COR-L47 (cell line): ENCODE data around the gene TSEN15.
A peak's percentile ranks its signal among the peaks of the same experiment; 100 is the strongest.
"Not testable (repeated sequence)": the region's sequence is repeated elsewhere in the genome, so short reads cannot be mapped to it uniquely, and the experiment has no call there.

Experiments
- DNase-seq: peaks from one replicate; lab custom pipeline; 2025; lab: John Stamatoyannopoulos, UW

The TSEN15 gene

DNA sequence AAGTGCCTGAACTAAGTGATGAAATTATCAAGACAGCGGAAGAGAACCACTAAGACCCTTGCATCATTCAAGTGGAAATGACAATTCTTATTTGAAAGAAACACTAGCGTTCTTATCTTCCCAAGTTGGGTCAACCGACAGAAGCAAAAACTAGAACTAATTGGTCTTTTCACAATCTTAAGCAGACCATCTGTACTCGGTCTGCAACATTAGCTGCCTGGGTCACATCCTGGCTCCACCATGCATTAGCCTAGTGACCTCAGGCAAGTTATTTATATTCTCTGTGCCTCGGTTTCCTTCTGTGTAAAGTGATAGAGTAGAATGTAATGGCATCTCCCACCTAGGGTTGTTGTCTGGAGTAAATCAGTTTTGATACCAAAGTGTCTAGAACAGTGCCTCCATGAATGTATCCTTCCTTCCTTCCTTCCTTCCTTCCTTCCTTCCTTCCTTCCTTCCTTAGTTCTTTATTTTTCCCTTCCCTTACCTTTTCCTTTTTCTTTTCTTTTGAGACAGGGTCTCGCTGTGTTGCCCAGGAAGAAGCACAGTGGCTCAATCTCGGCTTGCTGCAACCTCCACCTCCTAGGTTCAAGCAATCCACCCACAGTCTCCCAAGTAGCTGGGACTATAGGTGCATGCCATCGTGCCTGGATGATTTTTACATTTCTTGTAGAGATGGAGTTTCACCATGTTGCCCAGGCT, 20.0 kb upstream of the TSEN15 start:
- DNase-seq, result no peak

DNA sequence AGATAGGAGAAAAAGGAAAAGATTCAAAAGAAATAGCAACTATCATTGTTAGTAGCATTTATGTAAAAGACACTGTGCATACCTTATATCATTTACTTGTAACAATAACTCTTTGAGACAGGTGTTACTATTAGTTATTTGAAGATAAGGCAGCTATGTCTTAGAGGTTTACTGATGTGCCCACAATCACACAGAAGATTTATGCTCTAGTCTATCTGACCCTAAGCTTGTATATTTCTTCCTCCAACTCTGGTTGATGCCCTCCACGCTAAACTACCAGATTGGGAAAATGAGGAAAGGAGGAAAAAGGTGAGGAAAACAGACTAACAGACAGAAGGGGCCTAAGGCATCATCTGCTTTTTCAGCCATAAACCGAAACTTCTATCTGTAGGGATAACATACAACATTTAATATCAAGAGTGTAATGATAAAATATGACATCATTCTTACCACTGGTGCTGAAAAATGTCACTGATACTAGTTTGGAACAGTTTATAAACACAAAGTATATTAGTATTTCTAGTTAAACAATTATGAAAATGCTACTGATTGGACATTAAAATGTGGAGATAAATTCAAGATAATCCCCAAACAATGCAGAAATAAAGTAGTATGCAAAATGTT, 19.1 kb upstream of the TSEN15 start:
- DNase-seq, result no peak

DNA sequence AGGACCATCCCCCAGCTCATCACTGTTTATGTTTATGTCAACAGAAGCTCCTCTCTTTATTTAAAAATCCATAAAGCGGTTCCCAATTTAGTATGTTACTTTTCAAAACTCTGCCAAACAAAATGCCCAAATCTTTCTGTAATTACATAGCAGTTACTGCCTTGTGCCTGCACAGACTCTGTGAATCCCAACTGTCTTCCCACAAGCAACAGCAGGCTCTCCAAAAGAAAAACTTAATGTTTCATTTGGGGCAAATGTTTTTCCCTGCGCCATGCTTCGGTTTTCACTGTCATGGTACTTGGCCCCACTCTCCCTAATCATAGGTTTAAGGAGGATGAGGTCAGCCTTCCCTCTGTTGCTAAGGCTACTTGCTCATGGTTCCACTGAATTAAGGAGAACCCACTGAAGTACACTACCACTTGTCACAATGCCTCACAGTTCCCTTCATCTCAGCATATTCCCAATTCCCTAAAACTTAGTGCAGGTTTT, 18.6 kb upstream of the TSEN15 start:
- no peak for DNase-seq

DNA sequence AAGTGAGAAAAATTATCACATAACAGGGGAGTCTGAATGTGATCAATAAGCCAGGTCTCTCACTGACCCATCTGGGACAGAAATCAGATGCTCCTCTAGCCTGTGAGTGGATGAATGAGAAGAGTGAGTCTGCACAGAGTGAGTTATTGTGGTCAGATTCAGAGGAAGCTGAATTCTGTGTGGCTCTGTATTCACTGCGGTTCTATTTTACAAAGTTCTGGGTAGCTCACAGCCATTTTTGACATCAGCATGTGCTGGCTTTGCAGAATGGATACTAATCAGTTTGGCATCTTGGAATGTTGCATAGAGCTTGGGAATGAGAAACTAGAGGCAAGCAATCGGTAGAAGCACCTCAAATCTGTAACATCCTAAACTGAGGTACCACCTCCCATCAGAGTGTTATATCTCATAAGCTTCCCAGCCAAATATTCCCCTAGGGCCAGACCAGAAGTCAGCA, 17.8 kb upstream of the TSEN15 start:
- no peak for DNase-seq

DNA sequence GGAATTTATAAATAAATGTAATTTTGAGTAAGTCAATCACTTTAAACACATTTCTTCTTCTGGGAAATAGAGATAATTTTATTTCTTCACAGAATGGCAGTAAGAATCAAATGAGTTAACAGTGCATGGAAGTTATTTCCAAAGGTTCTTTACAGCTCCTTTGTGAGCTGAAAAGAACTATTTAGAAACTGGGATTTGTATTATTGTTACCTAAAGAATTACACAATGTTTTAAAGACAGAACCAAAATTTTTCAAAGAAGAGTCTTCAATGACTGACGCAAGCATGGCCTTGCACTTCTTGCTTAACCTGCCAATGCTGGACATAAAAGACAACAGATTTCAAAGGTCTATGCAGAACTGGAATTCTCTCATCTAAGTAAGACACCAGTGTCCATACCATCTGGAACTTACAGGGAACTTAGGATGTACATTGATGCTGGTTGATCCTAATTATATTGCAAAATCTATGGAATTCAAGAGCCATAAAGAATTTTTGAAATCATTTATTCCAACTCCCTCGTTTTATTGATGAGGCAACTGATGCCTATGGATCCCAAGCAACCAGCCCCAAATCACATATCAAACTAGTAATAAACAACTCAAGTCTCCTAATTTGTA, 16.7 kb upstream of the TSEN15 start:
- no peak for DNase-seq

DNA sequence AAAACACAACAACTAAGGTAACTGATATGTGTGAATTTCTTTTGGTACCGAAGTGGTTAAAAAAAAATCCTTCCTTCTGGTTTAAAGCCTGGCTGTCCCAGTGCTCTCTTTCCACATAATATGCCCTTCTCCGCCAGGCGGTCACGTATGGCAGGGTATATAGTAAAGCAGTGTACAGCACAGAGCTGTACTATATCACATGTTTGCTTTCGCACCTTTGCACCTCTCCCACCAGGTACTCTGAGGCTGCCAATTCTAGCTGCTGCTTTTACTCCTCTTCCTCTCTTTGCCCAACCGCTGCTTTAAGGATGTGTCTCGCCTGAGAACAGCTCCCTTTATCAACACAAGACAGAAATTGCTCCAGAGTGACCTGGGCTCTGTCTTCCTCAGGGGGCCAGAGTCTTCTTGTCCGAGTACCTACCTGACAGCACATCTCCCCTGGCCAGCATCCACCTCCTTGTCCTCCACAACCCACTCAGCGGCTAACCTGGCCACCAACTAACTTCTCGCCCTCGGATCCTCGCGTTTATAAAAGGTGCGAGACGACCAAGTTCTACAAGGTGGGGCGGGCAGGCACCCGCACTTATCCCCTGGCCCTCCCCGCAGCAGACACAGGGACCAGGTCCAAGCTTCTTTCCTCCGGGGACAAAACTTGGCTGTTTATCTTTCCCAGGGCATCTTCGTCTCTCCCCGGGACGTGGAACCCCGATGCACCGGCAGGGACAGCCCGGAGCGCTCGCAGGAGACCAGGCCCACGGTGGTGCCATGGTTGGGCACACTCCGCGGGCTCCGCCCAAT, 15.6 kb upstream of the TSEN15 start:
- no peak for DNase-seq

DNA sequence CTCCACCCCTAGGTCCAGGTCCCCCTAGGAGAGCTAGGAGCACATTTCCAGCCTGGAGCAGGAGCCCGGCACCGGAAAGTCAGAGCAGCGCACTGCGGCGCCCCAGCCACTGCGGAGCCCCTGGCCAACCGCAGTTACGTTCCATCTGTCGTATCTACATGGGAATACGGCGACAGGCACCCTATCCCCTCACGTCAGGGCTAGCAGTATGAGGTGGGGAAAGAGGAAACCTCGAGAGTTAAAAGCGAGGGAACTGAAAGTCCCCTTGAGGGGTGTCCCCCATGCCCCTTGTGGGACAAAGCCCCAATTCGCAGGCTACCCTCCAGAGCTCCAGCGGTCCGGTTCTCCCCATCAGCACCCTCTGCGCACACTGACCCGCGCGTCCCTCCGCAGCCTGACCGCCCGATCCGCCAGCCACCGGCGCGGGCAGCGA, 15.0 kb upstream of the TSEN15 start:
- peak; percentile 25 for DNase-seq

DNA sequence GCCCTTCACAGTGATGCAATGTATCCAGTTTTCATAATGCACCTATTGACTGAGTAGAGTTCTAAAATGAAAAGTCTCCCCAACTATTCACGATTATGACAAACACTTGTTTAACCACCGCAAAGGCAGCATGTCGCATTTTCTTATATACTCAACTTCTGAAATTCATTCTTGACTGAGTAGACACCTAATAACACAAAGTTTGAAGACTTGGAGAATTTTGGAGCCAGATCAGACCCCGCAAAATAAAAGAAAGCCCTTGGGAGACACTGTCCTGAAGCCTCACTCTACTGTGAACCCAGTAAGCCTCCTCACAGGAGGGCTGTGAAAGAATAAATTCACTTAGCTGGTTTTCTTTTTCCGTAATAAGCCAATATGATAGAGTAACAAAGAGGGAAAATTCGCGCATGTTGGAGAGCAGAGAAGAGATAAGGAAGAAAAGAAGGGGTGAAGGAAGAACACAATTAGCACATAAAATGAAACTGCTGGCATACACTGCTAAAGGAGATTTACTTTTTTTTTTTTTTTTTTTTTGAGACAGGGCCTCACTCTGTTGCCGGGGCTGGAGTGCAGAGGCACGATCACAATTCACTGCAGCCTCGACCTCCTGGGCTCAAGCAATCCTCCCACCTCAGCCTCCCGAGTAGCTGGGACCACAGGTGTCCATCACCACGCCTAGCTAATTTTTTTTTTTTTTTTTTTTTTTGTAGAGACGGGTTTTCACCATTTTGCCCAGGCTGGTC, 13.5 kb upstream of the TSEN15 start:
- DNase-seq, result no peak

DNA sequence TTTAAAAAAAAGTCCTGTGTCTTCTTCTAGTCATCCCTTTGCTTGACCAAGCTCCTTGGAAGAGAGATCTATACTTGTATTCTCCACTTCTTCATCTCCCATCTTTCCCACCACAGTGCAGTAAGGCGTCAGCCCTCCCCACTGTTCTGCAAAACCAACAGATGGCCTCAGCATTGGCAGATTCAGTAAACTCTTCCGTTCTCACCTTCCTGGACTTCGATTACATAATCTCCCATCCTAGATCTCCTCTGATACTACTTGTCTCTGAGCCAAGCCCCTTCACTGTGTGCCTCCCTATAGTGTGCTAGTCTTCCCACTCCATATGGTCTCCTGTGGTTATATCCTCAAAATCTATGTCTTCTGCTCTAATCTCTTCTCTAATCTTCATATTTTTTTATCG, 12.4 kb upstream of the TSEN15 start:
- DNase-seq, result no peak

DNA sequence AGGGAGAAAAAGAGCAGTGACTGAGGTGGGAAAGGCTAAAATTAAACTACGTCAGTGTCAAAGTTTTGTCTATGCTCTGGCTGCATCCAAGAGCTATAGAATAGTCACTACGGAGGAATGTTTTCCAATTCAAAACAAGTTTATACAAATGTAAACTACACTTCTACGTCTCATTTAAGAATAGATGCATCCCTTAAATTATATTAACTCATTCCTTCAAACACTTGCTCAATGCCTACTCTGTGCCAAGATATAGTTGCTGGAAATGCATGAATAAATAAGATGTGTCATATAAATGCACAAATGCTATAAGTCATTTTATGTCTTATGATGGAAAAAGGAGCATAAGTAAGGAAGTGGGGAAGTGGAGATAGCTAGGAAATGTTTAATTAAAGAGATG, 9.8 kb upstream of the TSEN15 start:
- no peak for DNase-seq

DNA sequence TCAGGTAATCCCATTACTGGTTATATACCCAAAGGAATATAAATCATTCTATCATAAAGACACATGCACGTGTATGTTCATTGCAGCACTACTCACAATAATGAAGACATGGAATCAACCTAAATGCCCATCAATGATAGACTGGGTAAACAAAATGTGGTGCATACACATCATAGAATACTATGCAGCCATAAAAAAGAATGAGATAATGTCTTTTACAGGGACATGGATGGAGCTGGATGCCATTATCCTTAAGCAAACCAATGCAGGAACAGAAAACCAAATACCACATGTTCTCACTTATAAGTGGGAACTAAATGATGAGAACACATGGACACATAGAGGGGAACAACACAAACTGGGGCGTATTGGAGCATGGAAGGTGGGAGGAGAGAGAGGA, 8.2 kb upstream of the TSEN15 start:
- DNase-seq, result not testable (repeated sequence)

DNA sequence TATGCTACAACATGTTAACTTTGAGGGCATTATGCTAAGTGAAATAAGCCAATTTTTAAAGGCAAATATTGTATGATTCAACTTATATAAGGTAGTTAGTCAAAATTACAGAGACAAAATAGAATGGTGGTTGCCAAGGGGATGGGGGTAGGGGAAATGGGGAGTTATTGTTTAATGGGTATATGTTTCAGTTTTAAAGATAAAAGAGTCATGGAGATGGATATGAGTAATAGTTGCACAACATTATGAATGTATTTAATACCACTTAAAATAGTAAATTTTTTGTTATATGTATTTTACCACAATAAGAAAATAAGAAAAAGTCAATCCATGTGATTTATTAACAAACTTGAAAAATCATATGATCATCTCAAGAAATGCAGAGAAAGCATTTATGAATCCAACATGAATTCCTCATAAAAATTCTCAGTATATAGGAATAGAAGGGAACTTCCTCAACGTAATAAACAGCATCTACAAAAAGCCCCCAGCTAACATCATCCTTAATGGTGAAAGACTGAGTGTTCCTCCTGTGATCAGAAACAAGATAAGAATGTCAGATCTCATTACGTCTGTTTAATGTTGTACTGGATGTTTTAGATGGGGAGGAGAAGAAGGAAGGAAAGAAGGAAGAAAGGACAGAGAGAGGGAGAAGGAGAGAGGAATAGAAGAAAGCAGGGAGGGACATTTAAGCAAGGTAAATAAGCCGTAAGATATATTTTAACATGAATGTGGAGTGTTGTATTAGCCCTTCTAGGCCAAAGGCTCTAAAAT, 6.7 kb upstream of the TSEN15 start:
- no peak for DNase-seq

DNA sequence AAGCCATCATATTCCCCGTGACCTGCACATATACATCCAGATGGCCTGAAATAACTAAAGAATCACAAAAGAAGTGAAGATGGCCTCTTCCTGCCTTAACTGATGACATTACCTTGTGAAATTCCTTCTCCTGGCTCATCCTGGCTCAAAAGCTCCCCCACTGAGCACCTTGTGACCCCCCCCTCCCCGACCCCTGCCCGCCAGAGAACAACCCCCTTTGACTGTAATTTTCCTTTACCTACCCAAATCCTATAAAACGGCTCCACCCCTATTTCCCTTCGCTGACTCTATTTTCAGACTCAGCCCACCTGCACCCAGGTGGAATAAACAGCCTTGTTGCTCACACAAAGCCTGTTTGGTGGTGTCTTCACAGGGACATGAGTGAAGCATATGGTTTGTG, 4.0 kb upstream of the TSEN15 start:
- not testable (repeated sequence) for DNase-seq

DNA sequence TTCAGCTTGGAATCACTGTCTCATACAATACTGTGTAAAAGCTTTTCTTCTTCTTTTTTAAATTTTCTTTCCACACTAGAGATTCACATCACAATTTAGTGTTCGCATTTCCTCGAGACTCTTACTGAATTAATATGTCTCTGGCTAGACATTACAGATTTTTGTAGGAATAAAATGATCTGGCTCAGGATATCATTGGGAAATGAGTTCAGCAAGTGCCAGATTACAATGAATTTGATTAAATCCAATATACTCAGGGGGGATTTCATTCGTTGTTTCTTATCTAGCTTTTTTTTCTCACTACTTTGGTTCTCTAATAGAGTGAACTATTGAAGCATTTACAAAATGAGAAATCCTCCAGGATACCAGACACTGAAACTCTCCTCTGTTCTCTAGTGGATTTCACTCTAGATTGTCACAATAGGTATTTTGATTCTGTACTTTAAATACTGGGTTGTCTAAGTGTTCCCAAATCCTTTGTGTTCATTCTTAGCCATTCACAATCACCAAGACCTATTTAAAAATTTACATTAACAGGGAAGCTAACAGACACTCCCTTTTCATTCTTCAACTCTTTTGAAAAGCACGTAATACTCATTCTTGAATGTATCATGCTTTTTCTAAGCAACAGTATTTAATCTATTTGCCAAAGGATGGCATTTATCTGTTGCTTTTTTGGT, 2.8 kb upstream of the TSEN15 start:
- no peak for DNase-seq

DNA sequence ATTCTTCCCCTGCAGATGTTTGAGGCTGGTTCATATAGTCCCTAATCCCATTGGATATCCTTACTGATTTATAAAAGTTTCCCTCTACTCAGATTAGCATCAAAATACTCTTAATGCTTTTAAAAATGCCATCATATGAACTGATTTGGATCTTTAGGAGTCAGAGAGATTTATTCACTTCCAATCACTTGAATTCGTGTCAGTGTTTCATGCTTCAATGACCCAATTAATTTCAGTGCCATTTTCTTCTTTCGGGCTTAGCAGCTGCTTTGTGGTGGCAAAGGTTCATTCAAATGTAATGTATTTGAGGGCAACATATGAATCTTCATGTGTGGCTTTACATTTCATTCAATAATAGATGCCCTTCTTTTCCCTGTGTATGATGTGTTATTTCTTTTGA, 2.2 kb upstream of the TSEN15 start:
- DNase-seq, result no peak

DNA sequence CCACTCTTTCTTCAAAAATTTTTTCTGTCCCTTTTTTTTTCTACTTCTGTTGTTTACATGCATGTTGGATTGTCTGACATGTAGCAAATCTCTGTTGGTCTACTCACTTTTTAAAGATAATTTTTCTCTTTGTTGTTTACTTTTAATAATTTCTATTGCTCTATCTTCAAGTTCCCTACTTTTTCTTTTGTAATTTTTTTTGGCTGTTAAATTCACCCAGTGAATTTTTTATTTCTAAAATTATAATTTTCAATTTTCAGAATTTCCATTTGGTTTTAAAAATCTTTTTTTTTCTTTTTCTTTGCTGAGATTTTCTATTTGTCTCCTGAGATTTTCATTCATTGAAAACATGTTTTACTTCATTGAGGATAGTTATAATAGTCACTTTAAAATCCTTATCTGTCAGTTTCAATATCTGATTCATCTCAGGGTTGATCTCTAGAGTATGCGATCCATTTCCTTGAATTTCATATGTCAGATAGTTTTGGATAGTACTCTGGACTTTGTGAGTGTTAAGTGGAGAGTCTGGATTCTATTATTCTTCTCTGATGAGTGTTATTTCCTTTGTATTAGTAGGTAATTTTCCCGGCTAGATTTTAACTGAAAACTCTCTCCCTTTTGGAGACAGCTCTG, 1.6 kb upstream of the TSEN15 start:
- no peak for DNase-seq

DNA sequence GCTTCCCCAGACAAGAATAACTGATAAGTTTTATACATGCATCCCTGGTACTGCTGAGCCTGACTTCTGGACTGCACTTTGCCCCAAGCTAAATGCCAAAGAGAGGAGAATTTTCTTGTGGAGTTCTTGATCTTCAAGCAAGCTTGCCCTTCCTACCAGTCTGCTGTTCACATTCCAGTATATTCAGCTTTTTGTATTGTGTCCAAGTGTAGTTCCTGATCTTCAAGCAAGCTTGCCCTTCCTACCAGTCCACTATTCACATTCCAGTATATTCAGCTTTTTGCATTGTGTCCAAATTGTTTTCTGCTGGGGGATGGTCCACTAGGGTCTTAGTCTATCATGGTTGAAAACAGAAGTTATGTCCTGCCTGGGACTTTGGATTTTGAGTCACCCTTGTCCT, 894 bp upstream of the TSEN15 start:
- DNase-seq, result no peak

DNA sequence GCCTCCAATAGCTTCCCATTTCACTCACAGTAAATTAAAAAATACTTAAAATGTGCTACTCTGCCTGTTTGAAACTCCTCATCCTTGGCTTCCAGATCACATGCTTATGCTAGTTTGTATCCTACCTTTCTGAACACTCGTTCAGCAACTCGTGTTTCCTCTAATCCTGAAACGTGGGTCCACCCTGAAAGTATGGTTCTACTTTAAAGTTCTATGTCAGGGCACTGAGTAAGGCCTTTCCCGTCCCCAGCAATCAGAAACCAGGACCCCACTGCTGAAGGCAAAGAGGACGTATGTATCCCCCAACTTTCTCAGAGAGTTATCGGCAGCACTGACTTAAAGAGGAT, 419 bp upstream of the TSEN15 start:
- no peak for DNase-seq

DNA sequence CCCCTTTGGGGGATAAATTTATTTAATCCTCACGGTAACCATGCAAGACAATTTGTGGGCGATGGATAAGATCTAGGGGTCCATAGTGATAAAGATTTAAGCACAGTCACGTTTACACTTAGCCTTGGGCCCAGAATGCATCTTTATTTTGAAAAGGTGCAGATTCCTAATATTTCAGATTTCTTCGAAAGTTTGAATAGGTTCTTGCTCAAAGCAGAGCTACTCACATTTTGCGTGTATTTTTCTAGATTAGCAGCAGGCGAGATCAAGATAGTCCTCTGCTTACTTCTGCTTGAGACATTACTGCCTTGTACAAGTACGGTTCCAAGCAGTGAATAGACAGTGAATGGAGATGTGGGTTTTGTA, 647 bp downstream of the TSEN15 start:
- DNase-seq, result no peak

DNA sequence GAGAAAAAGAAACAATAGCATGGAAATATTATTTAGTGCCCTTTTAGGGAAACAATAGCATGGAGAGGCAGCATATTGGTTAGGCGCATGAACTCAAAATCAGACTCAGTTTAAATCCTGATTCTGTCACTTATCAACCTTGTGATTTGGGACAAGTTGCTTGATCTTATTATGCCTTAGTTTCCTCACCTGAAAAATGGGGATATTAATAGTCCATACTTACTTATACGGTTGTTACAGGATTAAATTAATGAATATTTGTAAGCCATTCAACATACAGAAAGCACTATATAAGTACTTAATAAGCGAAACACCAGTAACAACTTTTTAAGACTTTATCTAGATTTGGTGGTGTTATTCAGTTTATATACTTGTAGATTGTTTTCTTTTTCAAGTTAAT, 1.2 kb downstream of the TSEN15 start:
- no peak for DNase-seq
